CD4-positive, alpha-beta memory T cell (primary cell): ENCODE measurements around the gene COL5A3. TPM values are rescaled to one million over a fixed set of nuclear protein-coding genes. Genes with fewer than 3 reads are reported as not detected.

Source experiments
- CTCF ChIA-PET: fragments of 350-600 bp; sonication (Branson Sonifier 250); formaldehyde crosslinking; loops from one replicate; lab custom pipeline; 2021; ENCODE audit warnings: inconsistent platforms; ENCODE audit not compliant: partially characterized antibody; lab: Charles Lee
- POLR2A ChIA-PET: fragments of 350-600 bp; sonication (Branson Sonifier 250); formaldehyde crosslinking; loops from one replicate; lab custom pipeline; 2021; ENCODE audit not compliant: partially characterized antibody; lab: Charles Lee
- DNase-seq, 5 donors: peaks; one replicate each; pipeline versions ENCODE4 v3.0.0 to v3.0.0-alpha.2; 2020 to 2022; ENCODE audit warnings: mixed read lengths in 1 of 5
- H3K27ac ChIP-seq: one replicate; pipeline ENCODE4 v1.7.0; 2013; ENCODE audit warnings: low read depth, low read length
- H3K27me3 ChIP-seq: 2 replicates; pipeline ENCODE4 v1.7.0; 2013; ENCODE audit warnings: mild to moderate bottlenecking, low read length, moderate library complexity; ENCODE audit not compliant: insufficient read depth
- H3K36me3 ChIP-seq: 2 replicates; pipeline ENCODE4 v1.7.0; 2013; ENCODE audit warnings: mild to moderate bottlenecking, low read length, moderate library complexity; ENCODE audit not compliant: insufficient read depth
- H3K4me1 ChIP-seq: 2 replicates; pipeline ENCODE4 v1.7.0; 2013; ENCODE audit warnings: mild to moderate bottlenecking, low read length, moderate library complexity; ENCODE audit not compliant: insufficient read depth
- H3K4me3 ChIP-seq, 2 donors: one replicate each; pipeline ENCODE4 v1.7.0; 2013; ENCODE audit warnings: low read length in 2 of 2, mild to moderate bottlenecking in 1 of 2
- H3K9me3 ChIP-seq, 2 donors: one replicate each; pipeline ENCODE4 v1.7.0; 2013; ENCODE audit warnings: low read length in 2 of 2, control low read depth in 1 of 2; ENCODE audit not compliant: control insufficient read depth in 1 of 2
- H3K27ac Mint-ChIP-seq, 7 donors: one replicate each; pipeline ENCODE4 v1.8.0; 2020 to 2021; ENCODE audit warnings: mixed read lengths in 7 of 7, mild to moderate bottlenecking in 6 of 7, inconsistent platforms in 3 of 7, moderate library complexity in 3 of 7
- H3K27me3 Mint-ChIP-seq, 2 donors: one replicate each; pipeline ENCODE4 v1.8.0; 2020 to 2021; ENCODE audit warnings: mixed read lengths in 2 of 2
- H3K36me3 Mint-ChIP-seq, 2 donors: one replicate each; pipeline ENCODE4 v1.8.0; 2020 to 2021; ENCODE audit warnings: mixed read lengths in 2 of 2, inconsistent platforms in 1 of 2, mild to moderate bottlenecking in 1 of 2
- H3K4me1 Mint-ChIP-seq, 4 donors: one replicate each; pipeline ENCODE4 v1.8.0; 2020 to 2021; ENCODE audit warnings: mixed read lengths in 4 of 4, mild to moderate bottlenecking in 1 of 4
- H3K4me3 Mint-ChIP-seq, 8 donors: one replicate each; pipeline ENCODE4 v1.8.0; 2020 to 2021; ENCODE audit warnings: mixed read lengths in 8 of 8, mild to moderate bottlenecking in 7 of 8, moderate library complexity in 6 of 8, inconsistent platforms in 3 of 8
- H3K9me3 Mint-ChIP-seq, 8 donors: one replicate each; pipeline ENCODE4 v1.8.0; 2020 to 2021; ENCODE audit warnings: mixed read lengths in 8 of 8, mild to moderate bottlenecking in 5 of 8, inconsistent platforms in 3 of 8, moderate library complexity in 1 of 8
- intact Hi-C: fragments of 100-400 bp; cut with micrococcal nuclease; formaldehyde crosslinking; loops from one replicate; pipeline ENCODE4 v1.15.1; 2023
- polyA plus RNA-seq, 2 donors: library from polyadenylated mRNA; unstranded; fragments of 300-500 nt; fragmentation: Illumina TruSeq; gene quantifications; one replicate each; pipeline ENCODE4 v1.2.3, GENCODE V29; 2021
- total RNA-seq, 2 experiments: library from RNA; stranded (reverse); gene quantifications; one replicate each; pipeline ENCODE4 v1.2.3, GENCODE V29; 2021

Gene COL5A3
- total and polyA plus RNA-seq, 4 experiments from 2014 or later: 0.07 to 4.3 (median 2.0) TPM

- Histone ChIP-seq H3K27ac (no peak overlapping the region), H3K9me3 (no peaks in the 10 kb centered on the region), H3K27me3 (peaks cover 20% of the 10 kb centered on the region), H3K4me1 (peaks cover 15% of the 10 kb centered on the region), H3K4me3 (peak overlapping the region; percentile 14 to 64), H3K36me3 (no peaks in the 10 kb centered on the region)
- Mint-ChIP-seq H3K4me1 (peaks cover 4 to 18% (median 7%) of the 10 kb centered on the region in 4 donors), H3K27me3 (peaks cover 20 to 32% of the 10 kb centered on the region in 2 donors), H3K36me3 (no peaks in the 10 kb centered on the region), H3K4me3 (peak overlapping the region; percentile 61 to 81 (median 78)), H3K9me3 (peaks cover 0 to 2% (median 0%) of the 10 kb centered on the region in 8 donors), H3K27ac (no peak overlapping the region)
- intact Hi-C loops: loop anchor here (1.0 to 2.0 kb wide), 8 partner anchors 55 to 778 kb away; partner anchors contain the start of genes PIN1 and ZNF561
- DNase-seq: no peak
- POLR2A ChIA-PET: interaction anchor here (2.0 kb wide), 1 partner anchor 79 kb away, joined by 5 read pairs; the partner anchor contains the start of gene PIN1
- CTCF ChIA-PET: interaction anchor here (1.0 kb wide), 1 partner anchor 79 kb away, joined by 3 read pairs; the partner anchor contains the start of gene PIN1
Measured at GRCh38 chr19:9914001-9914314, 96.3 kb downstream of the COL5A3 start.

GRCh38 chr19:9913237-9914000, 96.9 kb downstream of the COL5A3 start:
- Mint-ChIP-seq H3K4me3 (peak overlapping the region in 6 of 8 donors; percentile 70 to 85 (median 80)), H3K4me1 (peaks cover 4 to 18% (median 7%) of the 10 kb centered on the region in 4 donors), H3K27ac (peak overlapping the region in 1 of 7 donors; percentile 68), H3K9me3 (peaks cover 0 to 2% (median 0%) of the 10 kb centered on the region in 8 donors), H3K36me3 (no peaks in the 10 kb centered on the region), H3K27me3 (peaks cover 16 to 28% of the 10 kb centered on the region in 2 donors)
- ChIA-PET CTCF (interaction anchor here (1.0 kb wide), 1 partner anchor 79 kb away, joined by 3 read pairs; the partner anchor contains the start of gene PIN1), POLR2A (interaction anchor here (2.0 kb wide), 1 partner anchor 79 kb away, joined by 5 read pairs; the partner anchor contains the start of gene PIN1)
- H3K4me1 ChIP-seq: peaks cover 15% of the 10 kb centered on the region
- peaks cover 20% of the 10 kb centered on the region for H3K27me3 ChIP-seq
- no peak for DNase-seq
- H3K36me3 ChIP-seq: no peaks in the 10 kb centered on the region
- intact Hi-C loops: no loop called here
- no peaks in the 10 kb centered on the region for H3K9me3 ChIP-seq
- H3K27ac ChIP-seq: no peak overlapping the region
- H3K4me3 ChIP-seq: no peak overlapping the region

GRCh38 chr19:9912551-9913236, 97.6 kb downstream of the COL5A3 start:
- intact Hi-C loops: no loop called here
- H3K4me3 ChIP-seq: no peak overlapping the region
- Mint-ChIP-seq H3K9me3 (peaks cover 0 to 2% (median 0%) of the 10 kb centered on the region in 8 donors), H3K4me1 (peaks cover 4 to 18% (median 7%) of the 10 kb centered on the region in 4 donors), H3K4me3 (peak overlapping the region in 6 of 8 donors; percentile 70 to 85 (median 80)), H3K27me3 (peaks cover 14 to 25% of the 10 kb centered on the region in 2 donors), H3K27ac (peak overlapping the region in 2 of 7 donors; percentile 68 to 72), H3K36me3 (no peaks in the 10 kb centered on the region)
- CTCF ChIA-PET: no interaction called here
- no peaks in the 10 kb centered on the region for H3K9me3 ChIP-seq
- POLR2A ChIA-PET: no interaction called here
- peaks cover 20% of the 10 kb centered on the region for H3K27me3 ChIP-seq
- H3K27ac ChIP-seq: no peak overlapping the region
- H3K4me1 ChIP-seq: peaks cover 15% of the 10 kb centered on the region
- DNase-seq: no peak
- no peaks in the 10 kb centered on the region for H3K36me3 ChIP-seq

- CTCF ChIA-PET: no interaction called here
- no peak for DNase-seq
- no peak overlapping the region for H3K4me3 ChIP-seq
- H3K9me3 ChIP-seq: no peaks in the 10 kb centered on the region
- Mint-ChIP-seq H3K27me3 (peaks cover 8 to 15% of the 10 kb centered on the region in 2 donors), H3K4me1 (peaks cover 4 to 14% (median 5%) of the 10 kb centered on the region in 4 donors), H3K27ac (no peak overlapping the region), H3K4me3 (no peak overlapping the region), H3K36me3 (no peaks in the 10 kb centered on the region), H3K9me3 (no peaks in the 10 kb centered on the region)
- H3K27me3 ChIP-seq: peaks cover 20% of the 10 kb centered on the region
- POLR2A ChIA-PET: no interaction called here
- peaks cover 15% of the 10 kb centered on the region for H3K4me1 ChIP-seq
- intact Hi-C loops: no loop called here
- H3K27ac ChIP-seq: no peak overlapping the region
- H3K36me3 ChIP-seq: no peaks in the 10 kb centered on the region
Measured at GRCh38 chr19:9911524-9912185, 98.6 kb downstream of the COL5A3 start.

- no peak overlapping the region for H3K27ac Mint-ChIP-seq
- ChIA-PET POLR2A (no interaction called here), CTCF (no interaction called here)
- peaks cover 15% of the 10 kb centered on the region for H3K4me1 ChIP-seq
- no peaks in the 10 kb centered on the region for H3K36me3 ChIP-seq
- no peaks in the 10 kb centered on the region for H3K9me3 Mint-ChIP-seq
- DNase-seq: no peak
- no peak overlapping the region for H3K4me3 Mint-ChIP-seq
- H3K27me3 Mint-ChIP-seq: peaks cover 6 to 15% of the 10 kb centered on the region in 2 donors
- intact Hi-C loops: no loop called here
- no peaks in the 10 kb centered on the region for H3K36me3 Mint-ChIP-seq
- H3K4me3 ChIP-seq: no peak overlapping the region
- peaks cover 20% of the 10 kb centered on the region for H3K27me3 ChIP-seq
- peaks cover 4 to 14% (median 5%) of the 10 kb centered on the region in 4 donors for H3K4me1 Mint-ChIP-seq
- no peaks in the 10 kb centered on the region for H3K9me3 ChIP-seq
- no peak overlapping the region for H3K27ac ChIP-seq
Measured at GRCh38 chr19:9910625-9911024, 99.7 kb downstream of the COL5A3 start.
